ENCODE data around the gene FBXO5. TPM values are rescaled to one million over a fixed set of nuclear protein-coding genes. Genes with fewer than 3 reads are reported as not detected.
A peak's percentile ranks its signal among the peaks of the same experiment; 100 is the strongest.

The FBXO5 gene
- total RNA-seq, 1 experiment from 2014 or later = 47.4 TPM

GRCh38 chr6:152981989-152982903 is 595 bp downstream of the FBXO5 start (continued):
- peak; percentile 46 for TF ChIP-seq ARID4B (CRISPR knock-in tag; IDR thresholded peaks at IDR 0.05; ENCODE audit: borderline replicate concordance)
- TF ChIP-seq ZMAT4 (CRISPR knock-in tag; IDR thresholded peaks at IDR 0.05) = no peak
- no peak for TF ChIP-seq ZNF423 (CRISPR knock-in tag; IDR thresholded peaks at IDR 0.05)
- TF ChIP-seq GABPB1 (CRISPR knock-in tag; IDR thresholded peaks at IDR 0.05) = no peak
- TF ChIP-seq HMGXB4 (CRISPR knock-in tag; IDR thresholded peaks at IDR 0.05) = no peak
- no peak for TF ChIP-seq TCF7 (CRISPR knock-in tag; IDR thresholded peaks at IDR 0.05; ENCODE audit: low read depth)
- 0 out of 2 replicates have a peak, but pooled peaks have one; percentile 35 for TF ChIP-seq ZNF281 (CRISPR knock-in tag; IDR thresholded peaks at IDR 0.05)
- TF ChIP-seq IRF1 (CRISPR knock-in tag; IDR thresholded peaks at IDR 0.05) = no peak
- no peak for TF ChIP-seq ERG (CRISPR knock-in tag; IDR thresholded peaks at IDR 0.05)
- no peak for TF ChIP-seq MYBL2 (CRISPR knock-in tag; IDR thresholded peaks at IDR 0.05)
- TF ChIP-seq E2F1 (CRISPR knock-in tag; IDR thresholded peaks at IDR 0.05) = no peak
- no peak for TF ChIP-seq ZBTB43 (CRISPR knock-in tag; IDR thresholded peaks at IDR 0.05)
- no peak for TF ChIP-seq GRHL2 (CRISPR knock-in tag; IDR thresholded peaks at IDR 0.05; ENCODE audit: insufficient replicate concordance, severe bottlenecking)
- TF ChIP-seq RELA (CRISPR knock-in tag; IDR thresholded peaks at IDR 0.05; ENCODE audit: borderline replicate concordance) = 0 out of 2 replicates have a peak, but pooled peaks have one; percentile 64
- TF ChIP-seq JAZF1 (CRISPR knock-in tag; IDR thresholded peaks at IDR 0.05) = no peak
- no peak for TF ChIP-seq NFE2L1 (CRISPR knock-in tag; IDR thresholded peaks at IDR 0.05)
- TF ChIP-seq ZNF416 (CRISPR knock-in tag; IDR thresholded peaks at IDR 0.05) = no peak
- TF ChIP-seq USF1 (CRISPR knock-in tag; IDR thresholded peaks at IDR 0.05) = 0 out of 2 replicates have a peak, but pooled peaks have one; percentile 23
- TF ChIP-seq CTCF (IDR thresholded peaks at IDR 0.05) = no peak
- no peak for TF ChIP-seq ATF1 (CRISPR knock-in tag; IDR thresholded peaks at IDR 0.05)

Data from WTC11 (cell line).